Measurements from ENCODE around the gene NELL2.
A peak's percentile ranks its signal among the peaks of the same experiment; 100 is the strongest.
"Not testable (repeated sequence)": the region's sequence is repeated elsewhere in the genome, so short reads cannot be mapped to it uniquely, and the experiment has no call there.

Gene NELL2

GRCh38 chr12:44689587-44689986 is 186.5 kb downstream of the NELL2 start:
- WGBS = 93% methylated on average over 3 of the region's 3 CpGs
- Histone ChIP-seq H3K4me3 (ENCODE audit: low read length) (no peak overlapping the region), H3K27ac (ENCODE audit: low read depth, low read length) (no peak overlapping the region), H3K9ac (ENCODE audit: low read depth, low read length) (no peak overlapping the region), H3K4me1 (ENCODE audit: insufficient read depth, low read length) (peaks cover 9% of the 10 kb centered on the region), H3K36me3 (ENCODE audit: insufficient read depth, low read length) (peaks cover 6% of the 10 kb centered on the region; the same call in 1 of the 2 replicates), H3K9me3 (ENCODE audit: insufficient read depth, low read depth, low read length) (no peaks in the 10 kb centered on the region), H3K27me3 (ENCODE audit: insufficient read depth, low read length) (no peaks in the 10 kb centered on the region)

- not testable (repeated sequence) for H3K27me3 ChIP-seq (ENCODE audit: insufficient read depth, low read length); H3K27ac ChIP-seq (ENCODE audit: low read depth, low read length)
- WGBS = 95% methylated on average over 22 of the region's 22 CpGs
Measured at GRCh38 chr12:44686821-44687432, 189.2 kb downstream of the NELL2 start.

GRCh38 chr12:44677724-44678123 is 198.4 kb downstream of the NELL2 start:
- Histone ChIP-seq H3K9me3 (ENCODE audit: insufficient read depth, low read depth, low read length) (no peaks in the 10 kb centered on the region), H3K9ac (ENCODE audit: low read depth, low read length) (no peak overlapping the region), H3K4me1 (ENCODE audit: insufficient read depth, low read length) (peaks cover 14% of the 10 kb centered on the region)

More at GRCh38 chr12:44686821-44687432, 189.2 kb downstream of the NELL2 start:
- H3K9me3 ChIP-seq (ENCODE audit: insufficient read depth, low read depth, low read length); H3K36me3 ChIP-seq (ENCODE audit: insufficient read depth, low read length); H3K4me1 ChIP-seq (ENCODE audit: insufficient read depth, low read length); H3K9ac ChIP-seq (ENCODE audit: low read depth, low read length); H3K4me3 ChIP-seq (ENCODE audit: low read length): not testable (repeated sequence)

GRCh38 chr12:44674875-44675274 is 201.2 kb downstream of the NELL2 start:
- Histone ChIP-seq H3K4me3 (ENCODE audit: low read length) (no peak overlapping the region), H3K9ac (ENCODE audit: low read depth, low read length) (no peak overlapping the region), H3K27ac (ENCODE audit: low read depth, low read length) (peak overlapping the region; percentile 26; the same call in 1 of the 2 replicates), H3K27me3 (ENCODE audit: insufficient read depth, low read length) (no peaks in the 10 kb centered on the region), H3K9me3 (ENCODE audit: insufficient read depth, low read depth, low read length) (no peaks in the 10 kb centered on the region), H3K36me3 (ENCODE audit: insufficient read depth, low read length) (no peaks in the 10 kb centered on the region), H3K4me1 (ENCODE audit: insufficient read depth, low read length) (peaks cover 14% of the 10 kb centered on the region)
- WGBS = 16% methylated on average over 1 of the region's 1 CpG

More at GRCh38 chr12:44677724-44678123, 198.4 kb downstream of the NELL2 start:
- Histone ChIP-seq H3K36me3 (ENCODE audit: insufficient read depth, low read length) (no peaks in the 10 kb centered on the region), H3K27ac (ENCODE audit: low read depth, low read length) (no peak overlapping the region), H3K4me3 (ENCODE audit: low read length) (no peak overlapping the region), H3K27me3 (ENCODE audit: insufficient read depth, low read length) (no peaks in the 10 kb centered on the region)

GRCh38 chr12:44673811-44674210 is 202.3 kb downstream of the NELL2 start:
- Histone ChIP-seq H3K9ac (ENCODE audit: low read depth, low read length) (no peak overlapping the region), H3K9me3 (ENCODE audit: insufficient read depth, low read depth, low read length) (no peaks in the 10 kb centered on the region), H3K36me3 (ENCODE audit: insufficient read depth, low read length) (no peaks in the 10 kb centered on the region), H3K4me3 (ENCODE audit: low read length) (no peak overlapping the region), H3K27ac (ENCODE audit: low read depth, low read length) (no peak overlapping the region), H3K4me1 (ENCODE audit: insufficient read depth, low read length) (peaks cover 14% of the 10 kb centered on the region), H3K27me3 (ENCODE audit: insufficient read depth, low read length) (no peaks in the 10 kb centered on the region)
- no CpG with 5 or more reads among the region's 1 CpG for WGBS

GRCh38 chr12:44672042-44672441 is 204.1 kb downstream of the NELL2 start:
- H3K9me3 ChIP-seq (ENCODE audit: insufficient read depth, low read depth, low read length) = no peaks in the 10 kb centered on the region
- H3K4me1 ChIP-seq (ENCODE audit: insufficient read depth, low read length) = peaks cover 14% of the 10 kb centered on the region
- WGBS = 97% methylated on average over 5 of the region's 5 CpGs
- no peak overlapping the region for H3K4me3 ChIP-seq (ENCODE audit: low read length)
- no peaks in the 10 kb centered on the region for H3K27me3 ChIP-seq (ENCODE audit: insufficient read depth, low read length)
- no peak overlapping the region for H3K27ac ChIP-seq (ENCODE audit: low read depth, low read length)
- H3K36me3 ChIP-seq (ENCODE audit: insufficient read depth, low read length) = no peaks in the 10 kb centered on the region
- no peak overlapping the region for H3K9ac ChIP-seq (ENCODE audit: low read depth, low read length)

- no peak overlapping the region for H3K4me3 ChIP-seq (ENCODE audit: low read length)
- no peak overlapping the region for H3K9ac ChIP-seq (ENCODE audit: low read depth, low read length)
- no peaks in the 10 kb centered on the region for H3K27me3 ChIP-seq (ENCODE audit: insufficient read depth, low read length)
- H3K9me3 ChIP-seq (ENCODE audit: insufficient read depth, low read depth, low read length) = no peaks in the 10 kb centered on the region
- no peaks in the 10 kb centered on the region for H3K4me1 ChIP-seq (ENCODE audit: insufficient read depth, low read length)
- H3K36me3 ChIP-seq (ENCODE audit: insufficient read depth, low read length) = no peaks in the 10 kb centered on the region
- H3K27ac ChIP-seq (ENCODE audit: low read depth, low read length) = no peak overlapping the region
- 96% methylated on average over 4 of the region's 4 CpGs for WGBS
Measured at GRCh38 chr12:44668443-44668842, 207.7 kb downstream of the NELL2 start.

GRCh38 chr12:44667461-44667860 is 208.7 kb downstream of the NELL2 start:
- Histone ChIP-seq H3K9me3 (ENCODE audit: insufficient read depth, low read depth, low read length) (no peaks in the 10 kb centered on the region), H3K4me1 (ENCODE audit: insufficient read depth, low read length) (no peaks in the 10 kb centered on the region)

GRCh38 chr12:44663291-44663690 is 212.8 kb downstream of the NELL2 start:
- Histone ChIP-seq H3K27ac (ENCODE audit: low read depth, low read length) (no peak overlapping the region), H3K36me3 (ENCODE audit: insufficient read depth, low read length) (no peaks in the 10 kb centered on the region), H3K27me3 (ENCODE audit: insufficient read depth, low read length) (no peaks in the 10 kb centered on the region), H3K4me3 (ENCODE audit: low read length) (no peak overlapping the region), H3K9ac (ENCODE audit: low read depth, low read length) (no peak overlapping the region), H3K9me3 (ENCODE audit: insufficient read depth, low read depth, low read length) (no peaks in the 10 kb centered on the region), H3K4me1 (ENCODE audit: insufficient read depth, low read length) (no peaks in the 10 kb centered on the region)
- 87% methylated on average over 2 of the region's 2 CpGs for WGBS

More at GRCh38 chr12:44667461-44667860, 208.7 kb downstream of the NELL2 start:
- Histone ChIP-seq H3K4me3 (ENCODE audit: low read length) (no peak overlapping the region), H3K27ac (ENCODE audit: low read depth, low read length) (no peak overlapping the region), H3K36me3 (ENCODE audit: insufficient read depth, low read length) (no peaks in the 10 kb centered on the region), H3K9ac (ENCODE audit: low read depth, low read length) (no peak overlapping the region), H3K27me3 (ENCODE audit: insufficient read depth, low read length) (no peaks in the 10 kb centered on the region)
- 97% methylated on average over 4 of the region's 4 CpGs for WGBS

- no peak overlapping the region for H3K27ac ChIP-seq (ENCODE audit: low read depth, low read length)
- H3K4me1 ChIP-seq (ENCODE audit: insufficient read depth, low read length) = peaks cover 27% of the 10 kb centered on the region
- no peaks in the 10 kb centered on the region for H3K27me3 ChIP-seq (ENCODE audit: insufficient read depth, low read length)
Measured at GRCh38 chr12:44655846-44656245, 220.3 kb downstream of the NELL2 start.

GRCh38 chr12:44654646-44655639 is 221.2 kb downstream of the NELL2 start:
- Histone ChIP-seq H3K4me1 (ENCODE audit: insufficient read depth, low read length) (peaks cover 27% of the 10 kb centered on the region), H3K4me3 (ENCODE audit: low read length) (no peak overlapping the region), H3K9me3 (ENCODE audit: insufficient read depth, low read depth, low read length) (no peaks in the 10 kb centered on the region), H3K27ac (ENCODE audit: low read depth, low read length) (no peak overlapping the region), H3K36me3 (ENCODE audit: insufficient read depth, low read length) (no peaks in the 10 kb centered on the region), H3K9ac (ENCODE audit: low read depth, low read length) (no peak overlapping the region), H3K27me3 (ENCODE audit: insufficient read depth, low read length) (no peaks in the 10 kb centered on the region)
- WGBS = 47% methylated on average over 12 of the region's 12 CpGs

More at GRCh38 chr12:44655846-44656245, 220.3 kb downstream of the NELL2 start:
- Histone ChIP-seq H3K4me3 (ENCODE audit: low read length) (no peak overlapping the region), H3K9ac (ENCODE audit: low read depth, low read length) (no peak overlapping the region), H3K36me3 (ENCODE audit: insufficient read depth, low read length) (no peaks in the 10 kb centered on the region), H3K9me3 (ENCODE audit: insufficient read depth, low read depth, low read length) (no peaks in the 10 kb centered on the region)

Data from HUES64 (cell line).